ENCODE measurements around the gene ROR2. TPM values are rescaled to one million over a fixed set of nuclear protein-coding genes. Genes with fewer than 3 reads are reported as not detected.

Gene ROR2
- total and polyA plus RNA-seq, 9 donors: 2.1 to 9.4 (median 4.6) TPM

GRCh38 chr9:91766315-91767069 is 183.5 kb downstream of the ROR2 start:
- H3K36me3 ChIP-seq (ENCODE audit: control insufficient read depth, insufficient read depth, low read length): no peaks in the 10 kb centered on the region
- 45% methylated on average over 4 of the region's 8 CpGs for WGBS (ENCODE audit: insufficient coverage)
- peaks cover 5% of the 10 kb centered on the region for H3K4me1 ChIP-seq (ENCODE audit: control insufficient read depth, insufficient read depth, low read length)
- no peak overlapping the region for H3K27ac ChIP-seq (ENCODE audit: low read length)
- peak; percentile 32 for DNase-seq
- H3K9me3 ChIP-seq (replicated peaks; ENCODE audit: control insufficient read depth, low read depth, low read length): peaks cover 5% of the 10 kb centered on the region
- peaks cover 11% of the 10 kb centered on the region for H3K27me3 ChIP-seq (ENCODE audit: control insufficient read depth, insufficient read depth, low read length)
- H3K4me3 ChIP-seq (ENCODE audit: low read length): no peak overlapping the region

DNA sequence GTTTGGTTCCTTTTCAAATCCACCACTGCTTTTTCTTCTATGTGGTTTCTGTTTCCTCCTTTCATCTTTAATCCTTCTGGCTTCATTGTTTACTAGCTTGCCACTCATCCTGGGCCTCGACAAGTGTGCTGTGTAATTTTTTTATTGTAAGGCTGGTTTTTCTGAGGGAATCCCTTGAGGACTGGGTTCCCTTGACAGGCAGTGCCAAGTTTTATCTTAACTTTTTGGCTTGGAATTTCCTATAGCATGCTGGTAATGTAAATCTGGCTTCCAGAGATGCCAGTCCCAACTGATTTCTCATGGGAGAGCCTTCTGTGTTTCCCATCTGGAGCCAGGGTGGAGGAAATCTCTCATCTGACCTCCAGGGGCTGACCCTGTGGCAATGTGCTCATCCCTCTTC is 184.7 kb downstream of the ROR2 start:
- DNase-seq: no peak
- Histone ChIP-seq H3K27ac (ENCODE audit: low read length) (no peak overlapping the region), H3K4me3 (ENCODE audit: low read length) (no peak overlapping the region), H3K27me3 (ENCODE audit: control insufficient read depth, insufficient read depth, low read length) (peaks cover 11% of the 10 kb centered on the region), H3K4me1 (ENCODE audit: control insufficient read depth, insufficient read depth, low read length) (no peaks in the 10 kb centered on the region), H3K36me3 (ENCODE audit: control insufficient read depth, insufficient read depth, low read length) (no peaks in the 10 kb centered on the region), H3K9me3 (replicated peaks; ENCODE audit: control insufficient read depth, low read depth, low read length) (peaks cover 5% of the 10 kb centered on the region)
- 67% methylated on average over 1 of the region's 1 CpG for WGBS (ENCODE audit: insufficient coverage)

GRCh38 chr9:91764661-91765060 is 185.4 kb downstream of the ROR2 start:
- Histone ChIP-seq H3K4me1 (ENCODE audit: control insufficient read depth, insufficient read depth, low read length) (no peaks in the 10 kb centered on the region), H3K27ac (ENCODE audit: low read length) (no peak overlapping the region), H3K9me3 (replicated peaks; ENCODE audit: control insufficient read depth, low read depth, low read length) (peaks cover 5% of the 10 kb centered on the region), H3K36me3 (ENCODE audit: control insufficient read depth, insufficient read depth, low read length) (no peaks in the 10 kb centered on the region), H3K27me3 (ENCODE audit: control insufficient read depth, insufficient read depth, low read length) (peaks cover 11% of the 10 kb centered on the region), H3K4me3 (ENCODE audit: low read length) (no peak overlapping the region)
- no CpG with 5 or more reads among the region's 2 CpGs for WGBS (ENCODE audit: insufficient coverage)
- no peak for DNase-seq

DNA sequence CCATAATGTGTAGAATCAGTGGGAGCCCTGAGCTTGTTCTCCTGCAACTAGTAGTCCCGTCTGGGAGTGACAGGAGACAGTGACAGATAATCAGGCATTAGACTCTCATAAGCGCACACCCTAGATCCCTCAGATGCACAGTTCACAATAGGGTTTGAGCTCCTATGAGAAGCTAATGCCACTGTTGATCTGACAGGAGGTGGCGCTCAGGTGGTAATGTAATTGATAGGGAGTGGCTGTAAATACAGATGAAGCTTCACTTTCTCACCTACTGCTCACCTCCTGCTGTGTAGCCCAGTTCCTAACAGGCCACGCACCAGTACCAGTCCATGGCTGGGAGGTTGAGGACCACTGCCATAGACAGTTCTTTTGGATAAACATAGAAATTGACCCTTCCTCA is 188.7 kb downstream of the ROR2 start:
- H3K27ac ChIP-seq (ENCODE audit: low read length): no peak overlapping the region
- no peaks in the 10 kb centered on the region for H3K4me1 ChIP-seq (ENCODE audit: control insufficient read depth, insufficient read depth, low read length)
- no peak for DNase-seq
- H3K9me3 ChIP-seq (replicated peaks; ENCODE audit: control insufficient read depth, low read depth, low read length): peaks cover 5% of the 10 kb centered on the region
- H3K36me3 ChIP-seq (ENCODE audit: control insufficient read depth, insufficient read depth, low read length): no peaks in the 10 kb centered on the region
- H3K27me3 ChIP-seq (ENCODE audit: control insufficient read depth, insufficient read depth, low read length): peaks cover 5% of the 10 kb centered on the region
- no peak overlapping the region for H3K4me3 ChIP-seq (ENCODE audit: low read length)
- 100% methylated on average over 1 of the region's 4 CpGs for WGBS (ENCODE audit: insufficient coverage)

GRCh38 chr9:91760906-91761305 is 189.1 kb downstream of the ROR2 start:
- H3K36me3 ChIP-seq (ENCODE audit: control insufficient read depth, insufficient read depth, low read length): no peaks in the 10 kb centered on the region
- H3K9me3 ChIP-seq (replicated peaks; ENCODE audit: control insufficient read depth, low read depth, low read length): peaks cover 5% of the 10 kb centered on the region
- H3K4me1 ChIP-seq (ENCODE audit: control insufficient read depth, insufficient read depth, low read length): no peaks in the 10 kb centered on the region
- no peak overlapping the region for H3K27ac ChIP-seq (ENCODE audit: low read length)
- no peak for DNase-seq
- H3K27me3 ChIP-seq (ENCODE audit: control insufficient read depth, insufficient read depth, low read length): peaks cover 5% of the 10 kb centered on the region
- no CpG with 5 or more reads among the region's 1 CpG for WGBS (ENCODE audit: insufficient coverage)
- H3K4me3 ChIP-seq (ENCODE audit: low read length): no peak overlapping the region

GRCh38 chr9:91758491-91758981 is 191.5 kb downstream of the ROR2 start:
- H3K27me3 ChIP-seq (ENCODE audit: control insufficient read depth, insufficient read depth, low read length): peaks cover 2% of the 10 kb centered on the region
- no peak for DNase-seq
- peaks cover 2% of the 10 kb centered on the region for H3K36me3 ChIP-seq (ENCODE audit: control insufficient read depth, insufficient read depth, low read length)
- H3K9me3 ChIP-seq (replicated peaks; ENCODE audit: control insufficient read depth, low read depth, low read length): peaks cover 3% of the 10 kb centered on the region
- no peaks in the 10 kb centered on the region for H3K4me1 ChIP-seq (ENCODE audit: control insufficient read depth, insufficient read depth, low read length)
- H3K27ac ChIP-seq (ENCODE audit: low read length): no peak overlapping the region
- H3K4me3 ChIP-seq (ENCODE audit: low read length): no peak overlapping the region
- 40% methylated on average over 3 of the region's 5 CpGs for WGBS (ENCODE audit: insufficient coverage)

DNA sequence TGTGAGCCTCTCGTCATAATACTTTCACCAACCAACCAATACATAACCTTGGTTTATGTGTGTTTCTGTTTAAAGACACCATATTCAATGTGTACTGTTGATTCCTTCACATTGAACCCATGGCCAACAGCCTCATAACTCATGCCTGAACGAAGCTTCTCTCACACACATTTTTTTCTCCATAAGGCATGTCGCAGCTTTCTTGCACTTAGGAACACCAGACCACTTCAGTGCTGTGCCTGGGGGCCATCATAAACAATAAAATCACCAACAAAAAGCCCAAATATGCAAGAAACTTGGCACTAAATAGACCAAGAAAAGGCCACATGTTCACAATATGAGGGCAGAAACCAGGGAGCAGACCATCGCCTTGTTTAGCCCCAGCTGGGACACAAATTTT is 192.2 kb downstream of the ROR2 start:
- H3K27me3 ChIP-seq (ENCODE audit: control insufficient read depth, insufficient read depth, low read length): peaks cover 2% of the 10 kb centered on the region
- 49% methylated on average over 2 of the region's 4 CpGs for WGBS (ENCODE audit: insufficient coverage)
- no peak overlapping the region for H3K27ac ChIP-seq (ENCODE audit: low read length)
- H3K9me3 ChIP-seq (replicated peaks; ENCODE audit: control insufficient read depth, low read depth, low read length): peaks cover 3% of the 10 kb centered on the region
- H3K4me1 ChIP-seq (ENCODE audit: control insufficient read depth, insufficient read depth, low read length): no peaks in the 10 kb centered on the region
- H3K4me3 ChIP-seq (ENCODE audit: low read length): no peak overlapping the region
- DNase-seq: no peak
- peaks cover 2% of the 10 kb centered on the region for H3K36me3 ChIP-seq (ENCODE audit: control insufficient read depth, insufficient read depth, low read length)

GRCh38 chr9:91756510-91756780 is 193.6 kb downstream of the ROR2 start:
- WGBS (ENCODE audit: insufficient coverage): 100% methylated on average over 3 of the region's 4 CpGs
- no peak for DNase-seq
- Histone ChIP-seq H3K27me3 (ENCODE audit: control insufficient read depth, insufficient read depth, low read length) (peaks cover 2% of the 10 kb centered on the region), H3K9me3 (replicated peaks; ENCODE audit: control insufficient read depth, low read depth, low read length) (no peaks in the 10 kb centered on the region), H3K27ac (ENCODE audit: low read length) (no peak overlapping the region), H3K36me3 (ENCODE audit: control insufficient read depth, insufficient read depth, low read length) (peaks cover 2% of the 10 kb centered on the region), H3K4me3 (ENCODE audit: low read length) (no peak overlapping the region), H3K4me1 (ENCODE audit: control insufficient read depth, insufficient read depth, low read length) (no peaks in the 10 kb centered on the region)

DNA sequence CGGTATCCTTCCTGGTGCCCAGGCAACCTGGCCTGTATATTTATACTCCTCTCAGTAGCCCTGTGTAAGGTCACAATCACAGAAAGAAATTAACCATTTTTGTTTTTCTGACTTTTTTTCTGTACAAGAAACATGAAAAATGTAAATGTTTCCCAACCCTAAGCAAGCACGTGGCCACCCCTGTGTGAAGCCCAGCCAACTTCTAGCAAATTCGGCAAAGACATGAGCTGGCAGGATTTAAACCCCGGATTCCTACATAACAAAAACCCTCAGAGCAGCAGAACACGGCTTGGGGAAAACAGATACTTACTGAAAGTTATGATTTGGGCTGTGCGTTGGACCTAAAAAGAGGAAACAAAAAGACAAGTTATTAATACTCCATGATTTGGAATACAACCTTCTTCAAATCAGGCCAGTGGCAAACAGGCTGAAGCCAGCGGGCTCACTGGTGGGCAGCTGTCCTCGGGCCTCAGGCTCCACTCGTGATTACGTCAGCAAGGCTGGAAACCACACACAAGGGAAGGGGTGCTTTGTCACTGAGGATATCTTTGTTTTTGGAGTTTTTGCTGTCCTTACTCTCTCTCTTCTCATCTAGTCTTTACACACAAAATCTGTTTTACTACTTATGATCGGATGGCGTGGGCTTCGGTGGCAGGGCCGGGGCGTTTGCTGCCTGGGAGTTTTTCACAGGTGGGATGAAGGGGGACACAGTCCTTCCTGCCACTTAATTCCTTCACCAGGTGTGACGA is 194.1 kb downstream of the ROR2 start:
- Histone ChIP-seq H3K9me3 (replicated peaks; ENCODE audit: control insufficient read depth, low read depth, low read length) (no peaks in the 10 kb centered on the region), H3K27me3 (ENCODE audit: control insufficient read depth, insufficient read depth, low read length) (peaks cover 2% of the 10 kb centered on the region), H3K27ac (ENCODE audit: low read length) (no peak overlapping the region), H3K36me3 (ENCODE audit: control insufficient read depth, insufficient read depth, low read length) (peaks cover 2% of the 10 kb centered on the region), H3K4me1 (ENCODE audit: control insufficient read depth, insufficient read depth, low read length) (no peaks in the 10 kb centered on the region), H3K4me3 (ENCODE audit: low read length) (no peak overlapping the region)
- DNase-seq: no peak
- 100% methylated on average over 2 of the region's 16 CpGs for WGBS (ENCODE audit: insufficient coverage)

DNA sequence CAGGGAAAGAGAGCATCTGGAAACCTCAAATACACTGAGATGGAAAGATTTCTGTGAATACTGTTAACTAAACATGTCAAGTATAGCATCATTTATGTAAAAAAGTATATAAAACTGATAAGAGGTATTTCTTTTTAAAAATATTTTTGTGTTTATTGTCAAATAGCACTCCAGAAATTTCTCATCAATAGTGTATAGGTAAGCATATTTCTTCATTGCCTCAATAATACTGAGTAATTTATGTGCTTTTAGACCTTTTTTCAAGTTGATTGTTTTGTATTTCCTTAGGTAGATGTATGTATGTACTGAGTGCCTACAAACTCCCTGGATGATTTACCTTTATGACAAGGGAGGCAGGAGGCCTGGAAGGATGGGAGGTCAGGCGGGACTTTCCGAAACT is 196.3 kb downstream of the ROR2 start:
- Histone ChIP-seq H3K36me3 (ENCODE audit: control insufficient read depth, insufficient read depth, low read length) (peaks cover 2% of the 10 kb centered on the region), H3K9me3 (replicated peaks; ENCODE audit: control insufficient read depth, low read depth, low read length) (no peaks in the 10 kb centered on the region), H3K4me1 (ENCODE audit: control insufficient read depth, insufficient read depth, low read length) (no peaks in the 10 kb centered on the region), H3K27ac (ENCODE audit: low read length) (no peak overlapping the region), H3K27me3 (ENCODE audit: control insufficient read depth, insufficient read depth, low read length) (peaks cover 2% of the 10 kb centered on the region), H3K4me3 (ENCODE audit: low read length) (no peak overlapping the region)
- DNase-seq: no peak
- no CpG with 5 or more reads among the region's 2 CpGs for WGBS (ENCODE audit: insufficient coverage)

Measured in muscle of leg (tissue), 11 donors.